ENCODE measurements around the gene SOX13. TPM values are rescaled to one million over a fixed set of nuclear protein-coding genes. Genes with fewer than 3 reads are reported as not detected.

Gene SOX13
- total and polyA plus RNA-seq, 10 of the 15 experiments (the other 5 are each of a cell fraction or from before 2014, with no cell fraction given) = 0.04 to 0.31 (median 0.11) TPM; not detected in 7

GRCh38 chr1:204107892-204108291 is 35.0 kb downstream of the SOX13 start:
- CTCF ChIA-PET = interaction anchor here (0.7 to 1.5 kb wide), 4 partner anchors 13 to 291 kb away, joined by 3 to 8 read pairs (median 3); no protein-coding TSS in a partner anchor
- SMC1A ChIA-PET (ENCODE audit: uncharacterized antibody, unreplicated experiment) = interaction anchor here (1.2 kb wide), 1 partner anchor 12 kb away, joined by 5 read pairs; no protein-coding TSS in a partner anchor
- no peaks in the 10 kb centered on the region for H3K79me2 ChIP-seq (ENCODE audit: control insufficient read depth, insufficient read depth, low read length)
- no peak overlapping the region for H3K27ac ChIP-seq (ENCODE audit: control insufficient read depth, insufficient read depth)
- BruUV-seq (replicated peaks) = no TSS peak
- H3K9ac ChIP-seq (ENCODE audit: control insufficient read depth, insufficient read depth, low read length) = no peak overlapping the region
- WGBS (ENCODE audit: insufficient coverage, insufficient replicate concordance, low lambda C conversion rate, missing lambda C conversion rate) = 35% methylated on average over 2 of the region's 2 CpGs
- in situ Hi-C loops (cut with MboI) = no loop called here
- ATAC-seq = no peak
- H4K20me1 ChIP-seq (ENCODE audit: control insufficient read depth, insufficient read depth) = no peaks in the 10 kb centered on the region
- peaks cover under 1% of the 10 kb centered on the region; the same call in 1 of the 2 replicates for H3K4me1 ChIP-seq (ENCODE audit: control insufficient read depth, insufficient read depth, low read length)
- TF ChIP-seq TCF12 (IDR thresholded peaks at IDR 0.05; ENCODE audit: low read depth, low read length) = no peak
- RAD21 ChIA-PET (ENCODE audit: unreplicated experiment) = no interaction called here
- no peak for FAIRE-seq
- peaks cover 0 to 1% of the 10 kb centered on the region in 2 experiments; a peak in 1 of 4 replicates for H3K27me3 ChIP-seq (replicated peaks in 1 of 2; ENCODE audit: control insufficient read depth in 2 of 2, insufficient read depth in 2 of 2, low read length in 1 of 2)
- POLR2A ChIA-PET = no interaction called here
- DNase-seq (ENCODE audit: low read depth, low spot score) = no peak
- intact Hi-C loops (cut with micrococcal nuclease; ENCODE audit: unreplicated experiment) = no loop called here
- H3K4me3 ChIP-seq = no peak overlapping the region
- H3K4me2 ChIP-seq (ENCODE audit: control insufficient read depth, insufficient read depth) = no peak overlapping the region
- H2AFZ ChIP-seq (ENCODE audit: control insufficient read depth, low read depth, low read length) = no peak overlapping the region
- no peaks in the 10 kb centered on the region for H3K9me3 ChIP-seq (replicated peaks; ENCODE audit: control insufficient read depth, insufficient read depth, low read length)
- no peaks in the 10 kb centered on the region for H3K36me3 ChIP-seq (ENCODE audit: control insufficient read depth in 2 of 2, insufficient read depth in 2 of 2, low read length in 1 of 2)

- 56% methylated on average over 21 of the region's 21 CpGs for WGBS (ENCODE audit: insufficient coverage, insufficient replicate concordance, low lambda C conversion rate, missing lambda C conversion rate)
- FAIRE-seq = no peak
- CTCF ChIA-PET = interaction anchor here (0.7 to 1.5 kb wide), 4 partner anchors 14 to 290 kb away, joined by 3 to 8 read pairs (median 3); no protein-coding TSS in a partner anchor
- TF ChIP-seq, protein P1, sequence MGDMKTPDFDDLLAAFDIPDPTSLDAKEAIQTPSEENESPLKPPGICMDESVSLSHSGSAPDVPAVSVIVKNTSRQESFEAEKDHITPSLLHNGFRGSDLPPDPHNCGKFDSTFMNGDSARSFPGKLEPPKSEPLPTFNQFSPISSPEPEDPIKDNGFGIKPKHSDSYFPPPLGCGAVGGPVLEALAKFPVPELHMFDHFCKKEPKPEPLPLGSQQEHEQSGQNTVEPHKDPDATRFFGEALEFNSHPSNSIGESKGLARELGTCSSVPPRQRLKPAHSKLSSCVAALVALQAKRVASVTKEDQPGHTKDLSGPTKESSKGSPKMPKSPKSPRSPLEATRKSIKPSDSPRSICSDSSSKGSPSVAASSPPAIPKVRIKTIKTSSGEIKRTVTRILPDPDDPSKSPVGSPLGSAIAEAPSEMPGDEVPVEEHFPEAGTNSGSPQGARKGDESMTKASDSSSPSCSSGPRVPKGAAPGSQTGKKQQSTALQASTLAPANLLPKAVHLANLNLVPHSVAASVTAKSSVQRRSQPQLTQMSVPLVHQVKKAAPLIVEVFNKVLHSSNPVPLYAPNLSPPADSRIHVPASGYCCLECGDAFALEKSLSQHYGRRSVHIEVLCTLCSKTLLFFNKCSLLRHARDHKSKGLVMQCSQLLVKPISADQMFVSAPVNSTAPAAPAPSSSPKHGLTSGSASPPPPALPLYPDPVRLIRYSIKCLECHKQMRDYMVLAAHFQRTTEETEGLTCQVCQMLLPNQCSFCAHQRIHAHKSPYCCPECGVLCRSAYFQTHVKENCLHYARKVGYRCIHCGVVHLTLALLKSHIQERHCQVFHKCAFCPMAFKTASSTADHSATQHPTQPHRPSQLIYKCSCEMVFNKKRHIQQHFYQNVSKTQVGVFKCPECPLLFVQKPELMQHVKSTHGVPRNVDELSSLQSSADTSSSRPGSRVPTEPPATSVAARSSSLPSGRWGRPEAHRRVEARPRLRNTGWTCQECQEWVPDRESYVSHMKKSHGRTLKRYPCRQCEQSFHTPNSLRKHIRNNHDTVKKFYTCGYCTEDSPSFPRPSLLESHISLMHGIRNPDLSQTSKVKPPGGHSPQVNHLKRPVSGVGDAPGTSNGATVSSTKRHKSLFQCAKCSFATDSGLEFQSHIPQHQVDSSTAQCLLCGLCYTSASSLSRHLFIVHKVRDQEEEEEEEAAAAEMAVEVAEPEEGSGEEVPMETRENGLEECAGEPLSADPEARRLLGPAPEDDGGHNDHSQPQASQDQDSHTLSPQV (IDR thresholded peaks at IDR 0.05) = no peak
- TF ChIP-seq NR2C2 (IDR thresholded peaks at IDR 0.05; ENCODE audit: borderline replicate concordance, control insufficient read depth, insufficient read length, low read depth) (no peak), ZSCAN29 (IDR thresholded peaks at IDR 0.05) (no peak), KDM1A (IDR thresholded peaks at IDR 0.05; ENCODE audit: borderline replicate concordance) (no peak), ZBED1 (IDR thresholded peaks at IDR 0.05; ENCODE audit: borderline replicate concordance) (no peak)
- TF ChIP-seq, protein P2, sequence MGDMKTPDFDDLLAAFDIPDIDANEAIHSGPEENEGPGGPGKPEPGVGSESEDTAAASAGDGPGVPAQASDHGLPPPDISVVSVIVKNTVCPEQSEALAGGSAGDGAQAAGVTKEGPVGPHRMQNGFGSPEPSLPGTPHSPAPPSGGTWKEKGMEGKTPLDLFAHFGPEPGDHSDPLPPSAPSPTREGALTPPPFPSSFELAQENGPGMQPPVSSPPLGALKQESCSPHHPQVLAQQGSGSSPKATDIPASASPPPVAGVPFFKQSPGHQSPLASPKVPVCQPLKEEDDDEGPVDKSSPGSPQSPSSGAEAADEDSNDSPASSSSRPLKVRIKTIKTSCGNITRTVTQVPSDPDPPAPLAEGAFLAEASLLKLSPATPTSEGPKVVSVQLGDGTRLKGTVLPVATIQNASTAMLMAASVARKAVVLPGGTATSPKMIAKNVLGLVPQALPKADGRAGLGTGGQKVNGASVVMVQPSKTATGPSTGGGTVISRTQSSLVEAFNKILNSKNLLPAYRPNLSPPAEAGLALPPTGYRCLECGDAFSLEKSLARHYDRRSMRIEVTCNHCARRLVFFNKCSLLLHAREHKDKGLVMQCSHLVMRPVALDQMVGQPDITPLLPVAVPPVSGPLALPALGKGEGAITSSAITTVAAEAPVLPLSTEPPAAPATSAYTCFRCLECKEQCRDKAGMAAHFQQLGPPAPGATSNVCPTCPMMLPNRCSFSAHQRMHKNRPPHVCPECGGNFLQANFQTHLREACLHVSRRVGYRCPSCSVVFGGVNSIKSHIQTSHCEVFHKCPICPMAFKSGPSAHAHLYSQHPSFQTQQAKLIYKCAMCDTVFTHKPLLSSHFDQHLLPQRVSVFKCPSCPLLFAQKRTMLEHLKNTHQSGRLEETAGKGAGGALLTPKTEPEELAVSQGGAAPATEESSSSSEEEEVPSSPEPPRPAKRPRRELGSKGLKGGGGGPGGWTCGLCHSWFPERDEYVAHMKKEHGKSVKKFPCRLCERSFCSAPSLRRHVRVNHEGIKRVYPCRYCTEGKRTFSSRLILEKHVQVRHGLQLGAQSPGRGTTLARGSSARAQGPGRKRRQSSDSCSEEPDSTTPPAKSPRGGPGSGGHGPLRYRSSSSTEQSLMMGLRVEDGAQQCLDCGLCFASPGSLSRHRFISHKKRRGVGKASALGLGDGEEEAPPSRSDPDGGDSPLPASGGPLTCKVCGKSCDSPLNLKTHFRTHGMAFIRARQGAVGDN (IDR thresholded peaks at IDR 0.05) = no peak
These were observed 35.6 kb downstream of the SOX13 start for GRCh38 chr1:204108312-204109141.

More at GRCh38 chr1:204108312-204109141, 35.6 kb downstream of the SOX13 start:
- no TSS peak for BruUV-seq (replicated peaks)
- Histone ChIP-seq H3K4me3 (no peak overlapping the region), H3K4me1 (ENCODE audit: control insufficient read depth, insufficient read depth, low read length) (no peaks in the 10 kb centered on the region), H3K9me3 (replicated peaks; ENCODE audit: control insufficient read depth, insufficient read depth, low read length) (no peaks in the 10 kb centered on the region), H3K79me2 (ENCODE audit: control insufficient read depth, insufficient read depth, low read length) (no peaks in the 10 kb centered on the region), H3K27ac (ENCODE audit: control insufficient read depth, insufficient read depth) (no peak overlapping the region), H3K9ac (ENCODE audit: control insufficient read depth, insufficient read depth, low read length) (no peak overlapping the region), H4K20me1 (ENCODE audit: control insufficient read depth, insufficient read depth) (no peaks in the 10 kb centered on the region), H2AFZ (ENCODE audit: control insufficient read depth, low read depth, low read length) (no peak overlapping the region), H3K27me3 (replicated peaks in 1 of 2; ENCODE audit: control insufficient read depth in 2 of 2, insufficient read depth in 2 of 2, low read length in 1 of 2) (peaks cover 0 to 1% of the 10 kb centered on the region in 2 experiments; a peak in 1 of 4 replicates), H3K36me3 (ENCODE audit: control insufficient read depth in 2 of 2, insufficient read depth in 2 of 2, low read length in 1 of 2) (no peaks in the 10 kb centered on the region), H3K4me2 (ENCODE audit: control insufficient read depth, insufficient read depth) (no peak overlapping the region)
- in situ Hi-C loops (cut with MboI) = no loop called here
- POLR2A ChIA-PET = no interaction called here
- RAD21 ChIA-PET (ENCODE audit: unreplicated experiment) = no interaction called here
- intact Hi-C loops (cut with micrococcal nuclease; ENCODE audit: unreplicated experiment) = no loop called here
- ATAC-seq (no peak), DNase-seq (ENCODE audit: low read depth, low spot score) (no peak)
- SMC1A ChIA-PET (ENCODE audit: uncharacterized antibody, unreplicated experiment) = interaction anchor here (1.2 kb wide), 1 partner anchor 13 kb away, joined by 5 read pairs; no protein-coding TSS in a partner anchor
